Measurements from ENCODE around the gene RPL15. TPM values are rescaled to one million over a fixed set of nuclear protein-coding genes. Genes with fewer than 3 reads are reported as not detected.
A peak's percentile ranks its signal among the peaks of the same experiment; 100 is the strongest.

The RPL15 gene
- total and polyA plus RNA-seq, 2 of the 13 experiments (the other 11 are each of a cell fraction or from before 2014, with no cell fraction given) = 1,297 to 3,693 TPM

DNA sequence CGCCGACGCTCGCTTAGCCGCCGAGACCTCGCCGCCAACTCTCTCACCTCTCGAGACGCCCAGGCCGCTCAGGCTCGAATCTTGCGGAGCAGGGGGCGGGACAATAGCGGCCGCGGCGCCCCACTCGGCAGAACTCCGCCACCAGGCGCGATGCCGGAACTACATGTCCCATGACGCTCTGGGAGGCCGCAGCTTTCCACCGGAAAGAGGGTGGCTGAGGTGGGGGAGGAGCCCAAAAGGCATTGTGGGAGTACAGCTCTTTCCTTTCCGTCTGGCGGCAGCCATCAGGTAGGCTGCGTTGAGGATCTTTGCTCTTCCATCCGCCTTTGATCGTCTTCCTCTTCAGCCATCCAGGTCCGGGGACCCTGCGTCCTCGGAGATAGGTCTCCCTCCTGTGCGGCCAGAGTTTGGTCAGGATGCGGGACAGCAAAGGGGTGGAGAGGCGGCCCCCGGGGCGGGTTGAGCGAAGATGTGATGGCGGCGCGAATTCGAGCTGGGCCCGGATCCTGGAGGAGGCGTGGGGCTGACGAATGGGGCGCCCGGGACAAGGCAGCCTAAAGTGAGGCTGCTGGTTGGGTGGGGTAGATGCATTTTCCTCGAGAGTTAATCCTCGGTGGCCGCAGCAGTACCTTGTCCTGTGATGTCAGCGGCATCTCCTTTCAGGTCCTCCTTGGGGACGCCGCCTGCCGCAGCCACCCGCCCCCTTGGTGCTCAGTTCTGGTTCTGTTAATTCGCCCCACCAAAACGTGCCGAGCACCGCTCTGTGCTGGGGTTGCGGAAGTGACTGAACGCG, at the start of gene RPL15, which contains the start of gene NKIRAS1 (continued):
- TF ChIP-seq KLF6 (CRISPR knock-in tag; IDR thresholded peaks at IDR 0.05) (peak; percentile 78; the same call in 1 of the 2 replicates), RBAK (CRISPR knock-in tag; IDR thresholded peaks at IDR 0.05) (no peak; the same call in 1 of the 2 replicates), TRIM24 (CRISPR knock-in tag; IDR thresholded peaks at IDR 0.05) (no peak), STAG1 (CRISPR knock-in tag; IDR thresholded peaks at IDR 0.05) (no peak; the same call in 1 of the 2 replicates), ZNF468 (CRISPR knock-in tag; IDR thresholded peaks at IDR 0.05) (peak; percentile 67; the same call in 1 of the 2 replicates), PAF1 (CRISPR knock-in tag; IDR thresholded peaks at IDR 0.05) (no peak; the same call in 1 of the 2 replicates), U2AF2 (IDR thresholded peaks at IDR 0.05; ENCODE audit: low read depth, low read length) (0 out of 2 replicates have a peak, but pooled peaks have one; percentile 56), RBM39 (IDR thresholded peaks at IDR 0.05; ENCODE audit: low read depth, low read length, poor library complexity, severe bottlenecking) (peak; percentile 95), ZNF510 (CRISPR knock-in tag; IDR thresholded peaks at IDR 0.05; ENCODE audit: low read depth) (no peak), SOX6 (IDR thresholded peaks at IDR 0.05) (no peak), SOX6 (CRISPR knock-in tag; IDR thresholded peaks at IDR 0.05) (peak; percentile 66; the same call in 1 of the 2 replicates), ZMYM4 (CRISPR knock-in tag; IDR thresholded peaks at IDR 0.05) (peak; percentile 82), DR1 (CRISPR knock-in tag; IDR thresholded peaks at IDR 0.05) (peak; percentile 96), KAT8 (CRISPR knock-in tag; IDR thresholded peaks at IDR 0.05) (no peak; the same call in none of the 2 replicates)
- TF ChIP-seq, protein P1, sequence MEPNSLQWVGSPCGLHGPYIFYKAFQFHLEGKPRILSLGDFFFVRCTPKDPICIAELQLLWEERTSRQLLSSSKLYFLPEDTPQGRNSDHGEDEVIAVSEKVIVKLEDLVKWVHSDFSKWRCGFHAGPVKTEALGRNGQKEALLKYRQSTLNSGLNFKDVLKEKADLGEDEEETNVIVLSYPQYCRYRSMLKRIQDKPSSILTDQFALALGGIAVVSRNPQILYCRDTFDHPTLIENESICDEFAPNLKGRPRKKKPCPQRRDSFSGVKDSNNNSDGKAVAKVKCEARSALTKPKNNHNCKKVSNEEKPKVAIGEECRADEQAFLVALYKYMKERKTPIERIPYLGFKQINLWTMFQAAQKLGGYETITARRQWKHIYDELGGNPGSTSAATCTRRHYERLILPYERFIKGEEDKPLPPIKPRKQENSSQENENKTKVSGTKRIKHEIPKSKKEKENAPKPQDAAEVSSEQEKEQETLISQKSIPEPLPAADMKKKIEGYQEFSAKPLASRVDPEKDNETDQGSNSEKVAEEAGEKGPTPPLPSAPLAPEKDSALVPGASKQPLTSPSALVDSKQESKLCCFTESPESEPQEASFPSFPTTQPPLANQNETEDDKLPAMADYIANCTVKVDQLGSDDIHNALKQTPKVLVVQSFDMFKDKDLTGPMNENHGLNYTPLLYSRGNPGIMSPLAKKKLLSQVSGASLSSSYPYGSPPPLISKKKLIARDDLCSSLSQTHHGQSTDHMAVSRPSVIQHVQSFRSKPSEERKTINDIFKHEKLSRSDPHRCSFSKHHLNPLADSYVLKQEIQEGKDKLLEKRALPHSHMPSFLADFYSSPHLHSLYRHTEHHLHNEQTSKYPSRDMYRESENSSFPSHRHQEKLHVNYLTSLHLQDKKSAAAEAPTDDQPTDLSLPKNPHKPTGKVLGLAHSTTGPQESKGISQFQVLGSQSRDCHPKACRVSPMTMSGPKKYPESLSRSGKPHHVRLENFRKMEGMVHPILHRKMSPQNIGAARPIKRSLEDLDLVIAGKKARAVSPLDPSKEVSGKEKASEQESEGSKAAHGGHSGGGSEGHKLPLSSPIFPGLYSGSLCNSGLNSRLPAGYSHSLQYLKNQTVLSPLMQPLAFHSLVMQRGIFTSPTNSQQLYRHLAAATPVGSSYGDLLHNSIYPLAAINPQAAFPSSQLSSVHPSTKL (CRISPR knock-in tag; IDR thresholded peaks at IDR 0.05) = peak; percentile 46; the same call in 1 of the 2 replicates
- TF ChIP-seq, protein P2, sequence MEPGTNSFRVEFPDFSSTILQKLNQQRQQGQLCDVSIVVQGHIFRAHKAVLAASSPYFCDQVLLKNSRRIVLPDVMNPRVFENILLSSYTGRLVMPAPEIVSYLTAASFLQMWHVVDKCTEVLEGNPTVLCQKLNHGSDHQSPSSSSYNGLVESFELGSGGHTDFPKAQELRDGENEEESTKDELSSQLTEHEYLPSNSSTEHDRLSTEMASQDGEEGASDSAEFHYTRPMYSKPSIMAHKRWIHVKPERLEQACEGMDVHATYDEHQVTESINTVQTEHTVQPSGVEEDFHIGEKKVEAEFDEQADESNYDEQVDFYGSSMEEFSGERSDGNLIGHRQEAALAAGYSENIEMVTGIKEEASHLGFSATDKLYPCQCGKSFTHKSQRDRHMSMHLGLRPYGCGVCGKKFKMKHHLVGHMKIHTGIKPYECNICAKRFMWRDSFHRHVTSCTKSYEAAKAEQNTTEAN (CRISPR knock-in tag; conservative IDR thresholded peaks at IDR 0.05) = no peak
- TF ChIP-seq, protein P3, sequence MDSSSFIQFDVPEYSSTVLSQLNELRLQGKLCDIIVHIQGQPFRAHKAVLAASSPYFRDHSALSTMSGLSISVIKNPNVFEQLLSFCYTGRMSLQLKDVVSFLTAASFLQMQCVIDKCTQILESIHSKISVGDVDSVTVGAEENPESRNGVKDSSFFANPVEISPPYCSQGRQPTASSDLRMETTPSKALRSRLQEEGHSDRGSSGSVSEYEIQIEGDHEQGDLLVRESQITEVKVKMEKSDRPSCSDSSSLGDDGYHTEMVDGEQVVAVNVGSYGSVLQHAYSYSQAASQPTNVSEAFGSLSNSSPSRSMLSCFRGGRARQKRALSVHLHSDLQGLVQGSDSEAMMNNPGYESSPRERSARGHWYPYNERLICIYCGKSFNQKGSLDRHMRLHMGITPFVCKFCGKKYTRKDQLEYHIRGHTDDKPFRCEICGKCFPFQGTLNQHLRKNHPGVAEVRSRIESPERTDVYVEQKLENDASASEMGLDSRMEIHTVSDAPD (CRISPR knock-in tag; IDR thresholded peaks at IDR 0.05) = no peak
- TF ChIP-seq, protein P4, sequence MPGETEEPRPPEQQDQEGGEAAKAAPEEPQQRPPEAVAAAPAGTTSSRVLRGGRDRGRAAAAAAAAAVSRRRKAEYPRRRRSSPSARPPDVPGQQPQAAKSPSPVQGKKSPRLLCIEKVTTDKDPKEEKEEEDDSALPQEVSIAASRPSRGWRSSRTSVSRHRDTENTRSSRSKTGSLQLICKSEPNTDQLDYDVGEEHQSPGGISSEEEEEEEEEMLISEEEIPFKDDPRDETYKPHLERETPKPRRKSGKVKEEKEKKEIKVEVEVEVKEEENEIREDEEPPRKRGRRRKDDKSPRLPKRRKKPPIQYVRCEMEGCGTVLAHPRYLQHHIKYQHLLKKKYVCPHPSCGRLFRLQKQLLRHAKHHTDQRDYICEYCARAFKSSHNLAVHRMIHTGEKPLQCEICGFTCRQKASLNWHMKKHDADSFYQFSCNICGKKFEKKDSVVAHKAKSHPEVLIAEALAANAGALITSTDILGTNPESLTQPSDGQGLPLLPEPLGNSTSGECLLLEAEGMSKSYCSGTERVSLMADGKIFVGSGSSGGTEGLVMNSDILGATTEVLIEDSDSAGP (CRISPR knock-in tag; IDR thresholded peaks at IDR 0.05; ENCODE audit: borderline replicate concordance) = peak; percentile 91
- TF ChIP-seq, protein P5, sequence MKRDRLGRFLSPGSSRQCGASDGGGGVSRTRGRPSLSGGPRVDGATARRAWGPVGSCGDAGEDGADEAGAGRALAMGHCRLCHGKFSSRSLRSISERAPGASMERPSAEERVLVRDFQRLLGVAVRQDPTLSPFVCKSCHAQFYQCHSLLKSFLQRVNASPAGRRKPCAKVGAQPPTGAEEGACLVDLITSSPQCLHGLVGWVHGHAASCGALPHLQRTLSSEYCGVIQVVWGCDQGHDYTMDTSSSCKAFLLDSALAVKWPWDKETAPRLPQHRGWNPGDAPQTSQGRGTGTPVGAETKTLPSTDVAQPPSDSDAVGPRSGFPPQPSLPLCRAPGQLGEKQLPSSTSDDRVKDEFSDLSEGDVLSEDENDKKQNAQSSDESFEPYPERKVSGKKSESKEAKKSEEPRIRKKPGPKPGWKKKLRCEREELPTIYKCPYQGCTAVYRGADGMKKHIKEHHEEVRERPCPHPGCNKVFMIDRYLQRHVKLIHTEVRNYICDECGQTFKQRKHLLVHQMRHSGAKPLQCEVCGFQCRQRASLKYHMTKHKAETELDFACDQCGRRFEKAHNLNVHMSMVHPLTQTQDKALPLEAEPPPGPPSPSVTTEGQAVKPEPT (CRISPR knock-in tag; IDR thresholded peaks at IDR 0.05; ENCODE audit: low read depth) = no peak
